Right atrium auricular region (tissue), 2 donors: Measurements from ENCODE around the gene ZNF273. TPM values are rescaled to one million over a fixed set of nuclear protein-coding genes. Genes with fewer than 3 reads are reported as not detected.

ENCODE experiments used
- DNase-seq: peaks from one replicate; pipeline ENCODE4 v3.0.0-alpha.2; 2019; ENCODE audit warnings: low spot score
- H3K27ac ChIP-seq, 2 donors: fragments of 200-600 bp; sonication (generic); 1 replicate in 1 of 2; 2 replicates in 1 of 2; pipeline ENCODE4 v1.5.1; 2016 to 2019
- H3K27me3 ChIP-seq, 2 donors: fragments of 200-600 bp; sonication (generic); one replicate each; pipeline versions ENCODE4 v1.5.1 to v1.6.0; 2017 to 2019
- H3K36me3 ChIP-seq: fragments of 200-600 bp; sonication (generic); one replicate; pipeline ENCODE4 v1.5.1; 2016
- H3K4me1 ChIP-seq, 2 donors: fragments of 200-600 bp; sonication (generic); one replicate each; pipeline versions ENCODE4 v1.5.1 to v1.6.0; 2017 to 2019
- H3K4me3 ChIP-seq, 2 donors: fragments of 200-600 bp; sonication (generic); 1 replicate in 1 of 2; 2 replicates in 1 of 2; pipeline ENCODE4 v1.5.1; 2017 to 2019; ENCODE audit warnings: mild to moderate bottlenecking in 1 of 2, moderate library complexity in 1 of 2
- H3K9me3 ChIP-seq, 2 donors: fragments of 200-600 bp; sonication (generic); one replicate each; pipeline ENCODE4 v1.5.1; 2019
- total RNA-seq, 2 donors: library from RNA; depleted of rRNA; stranded (reverse); fragments of >200 nt; gene quantifications; one replicate each; pipeline ENCODE4 v1.1.0, GENCODE V29; 2016
- TF ChIP-seq, protein P1 (sequence below), 2 donors: fragments of 200-600 bp; sonication (generic); IDR thresholded peaks; one replicate each; pipeline ENCODE4 v1.5.1; 2019; ENCODE audit warnings: antibody characterized with exemption in 2 of 2

Gene ZNF273
- total RNA-seq, 2 donors from 2014 or later, result 1.1 to 1.6 TPM

- no peak overlapping the region for H3K4me3 ChIP-seq
- TF ChIP-seq, protein P1, sequence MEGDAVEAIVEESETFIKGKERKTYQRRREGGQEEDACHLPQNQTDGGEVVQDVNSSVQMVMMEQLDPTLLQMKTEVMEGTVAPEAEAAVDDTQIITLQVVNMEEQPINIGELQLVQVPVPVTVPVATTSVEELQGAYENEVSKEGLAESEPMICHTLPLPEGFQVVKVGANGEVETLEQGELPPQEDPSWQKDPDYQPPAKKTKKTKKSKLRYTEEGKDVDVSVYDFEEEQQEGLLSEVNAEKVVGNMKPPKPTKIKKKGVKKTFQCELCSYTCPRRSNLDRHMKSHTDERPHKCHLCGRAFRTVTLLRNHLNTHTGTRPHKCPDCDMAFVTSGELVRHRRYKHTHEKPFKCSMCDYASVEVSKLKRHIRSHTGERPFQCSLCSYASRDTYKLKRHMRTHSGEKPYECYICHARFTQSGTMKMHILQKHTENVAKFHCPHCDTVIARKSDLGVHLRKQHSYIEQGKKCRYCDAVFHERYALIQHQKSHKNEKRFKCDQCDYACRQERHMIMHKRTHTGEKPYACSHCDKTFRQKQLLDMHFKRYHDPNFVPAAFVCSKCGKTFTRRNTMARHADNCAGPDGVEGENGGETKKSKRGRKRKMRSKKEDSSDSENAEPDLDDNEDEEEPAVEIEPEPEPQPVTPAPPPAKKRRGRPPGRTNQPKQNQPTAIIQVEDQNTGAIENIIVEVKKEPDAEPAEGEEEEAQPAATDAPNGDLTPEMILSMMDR (IDR thresholded peaks at IDR 0.05), result no peak
- DNase-seq, result peak; percentile 53
- H3K4me1 ChIP-seq, result peaks cover 0 to 8% of the 10 kb centered on the region in 2 donors
- H3K27ac ChIP-seq, result no peak overlapping the region
- H3K9me3 ChIP-seq, result no peaks in the 10 kb centered on the region
- H3K36me3 ChIP-seq, result no peaks in the 10 kb centered on the region
- no peaks in the 10 kb centered on the region for H3K27me3 ChIP-seq
Measured at GRCh38 chr7:64874562-64875250, 28.4 kb upstream of the ZNF273 start.

DNA sequence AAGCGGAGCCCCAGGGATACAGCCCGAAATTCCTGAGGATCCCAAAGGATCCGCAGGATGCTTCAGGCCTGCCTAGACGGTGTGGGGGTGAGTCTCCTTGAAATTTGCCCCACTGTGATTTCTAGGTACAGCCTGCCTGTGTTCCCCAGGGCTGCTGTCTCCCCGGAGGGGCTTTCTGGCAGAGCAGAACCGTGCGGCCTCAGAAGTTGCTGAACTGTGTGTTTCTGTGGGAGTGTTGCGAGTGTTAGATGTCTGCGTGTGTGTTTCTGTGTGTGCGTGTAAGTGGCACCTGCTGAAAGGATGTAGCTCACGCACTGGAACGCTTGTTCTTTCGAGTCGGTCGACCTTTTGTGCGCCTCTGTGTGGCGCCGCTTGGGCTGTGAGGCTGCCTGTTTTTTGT is 27.8 kb upstream of the ZNF273 start:
- H3K27me3 ChIP-seq, result no peaks in the 10 kb centered on the region
- no peaks in the 10 kb centered on the region for H3K36me3 ChIP-seq
- peaks cover 0 to 8% of the 10 kb centered on the region in 2 donors for H3K4me1 ChIP-seq
- no peak overlapping the region for H3K4me3 ChIP-seq
- H3K9me3 ChIP-seq, result no peaks in the 10 kb centered on the region
- DNase-seq, result no peak
- no peak overlapping the region for H3K27ac ChIP-seq
- TF ChIP-seq, protein P1 (IDR thresholded peaks at IDR 0.05), result no peak

GRCh38 chr7:64875658-64876406 is 27.2 kb upstream of the ZNF273 start:
- Histone ChIP-seq H3K4me1 (peaks cover 0 to 8% of the 10 kb centered on the region in 2 donors), H3K27ac (no peak overlapping the region), H3K27me3 (no peaks in the 10 kb centered on the region), H3K36me3 (no peaks in the 10 kb centered on the region), H3K4me3 (no peak overlapping the region), H3K9me3 (no peaks in the 10 kb centered on the region)
- TF ChIP-seq, protein P1 (IDR thresholded peaks at IDR 0.05), result no peak
- peak; percentile 26 for DNase-seq

- Histone ChIP-seq H3K27ac (no peak overlapping the region), H3K4me1 (peaks cover 0 to 11% of the 10 kb centered on the region in 2 donors), H3K9me3 (no peaks in the 10 kb centered on the region), H3K4me3 (peak overlapping the region; percentile 23 to 39), H3K36me3 (no peaks in the 10 kb centered on the region), H3K27me3 (no peaks in the 10 kb centered on the region)
- peak; percentile 60 for DNase-seq
- TF ChIP-seq, protein P1 (IDR thresholded peaks at IDR 0.05), result no peak
Measured at GRCh38 chr7:64876792-64877713, 26.0 kb upstream of the ZNF273 start.

GRCh38 chr7:64877714-64878610 is 25.1 kb upstream of the ZNF273 start:
- Histone ChIP-seq H3K9me3 (no peaks in the 10 kb centered on the region), H3K27me3 (no peaks in the 10 kb centered on the region), H3K4me3 (peak overlapping the region in 1 of 2 donors; percentile 39), H3K27ac (no peak overlapping the region), H3K36me3 (no peaks in the 10 kb centered on the region), H3K4me1 (peaks cover 0 to 16% of the 10 kb centered on the region in 2 donors)
- TF ChIP-seq, protein P1 (IDR thresholded peaks at IDR 0.05), result no peak
- peak; percentile 23 for DNase-seq
